Keratinocyte (primary cell): Measurements from ENCODE around the gene HDGFL3. TPM values are rescaled to one million over a fixed set of nuclear protein-coding genes. Genes with fewer than 3 reads are reported as not detected.

ENCODE experiments used
- DNase-seq: peaks from one replicate; pipeline ENCODE4 v3.0.0-alpha.2; 2011; ENCODE audit warnings: low read depth, missing footprints, low spot score
- FAIRE-seq: peaks from 2 replicates; lab custom pipeline; 2011; peaks lifted over from hg19 to GRCh38; lab: Jason Lieb, UNC
- H2AFZ ChIP-seq: 2 replicates; pipeline ENCODE4 v1.6.0; 2012; ENCODE audit warnings: low read length, control low read depth, inconsistent platforms; ENCODE audit not compliant: control insufficient read depth
- H3K27ac ChIP-seq: 2 replicates; pipeline ENCODE4 v1.5.1; 2011; ENCODE audit warnings: low read length; ENCODE audit not compliant: control insufficient read depth, insufficient read depth
- H3K27me3 ChIP-seq: 3 replicates; pipeline ENCODE4 v1.6.0; 2011; ENCODE audit warnings: low read length; ENCODE audit not compliant: control insufficient read depth, insufficient read depth; ENCODE audit errors: extremely low read depth
- H3K36me3 ChIP-seq, 2 experiments: 2 replicates in 1 of 2; 3 replicates in 1 of 2; pipeline ENCODE4 v1.5.1; 2011; ENCODE audit warnings: low read length in 2 of 2, mild to moderate bottlenecking in 1 of 2; ENCODE audit not compliant: control insufficient read depth in 2 of 2, insufficient read depth in 2 of 2; ENCODE audit errors: extremely low read depth in 1 of 2
- H3K4me1 ChIP-seq: 3 replicates; pipeline ENCODE4 v1.5.1; 2011; ENCODE audit warnings: low read length; ENCODE audit not compliant: control insufficient read depth, insufficient read depth; ENCODE audit errors: extremely low read depth
- H3K4me2 ChIP-seq: 3 replicates; pipeline ENCODE4 v1.6.0; 2011; ENCODE audit warnings: low read depth, low read length; ENCODE audit not compliant: control insufficient read depth, insufficient read depth; ENCODE audit errors: extremely low read depth
- H3K4me3 ChIP-seq, 3 experiments: fragments of 200-600 bp in 1 of 3; sonication (generic) in 1 of 3; 2 replicates in 2 of 3; 3 replicates in 1 of 3; pipeline ENCODE4 v1.5.1; 2011 to 2016; ENCODE audit warnings: low read length in 3 of 3, mild to moderate bottlenecking in 3 of 3, control low read depth in 2 of 3, inconsistent platforms in 1 of 3, low read depth in 1 of 3, mixed read lengths in 1 of 3, mixed run types in 1 of 3, moderate library complexity in 1 of 3; ENCODE audit not compliant: control insufficient read depth in 2 of 3, insufficient read depth in 2 of 3; ENCODE audit errors: extremely low read depth in 1 of 3
- H3K79me2 ChIP-seq: 2 replicates; pipeline ENCODE4 v1.6.0; 2012; ENCODE audit warnings: low read length; ENCODE audit not compliant: control insufficient read depth, insufficient read depth
- H3K9ac ChIP-seq: 3 replicates; pipeline ENCODE4 v1.6.0; 2011; ENCODE audit warnings: low read length; ENCODE audit not compliant: control insufficient read depth, insufficient read depth; ENCODE audit errors: extremely low read depth
- H3K9me1 ChIP-seq: 3 replicates; pipeline ENCODE4 v1.6.0; 2011; ENCODE audit warnings: low read length; ENCODE audit not compliant: control insufficient read depth, insufficient read depth; ENCODE audit errors: extremely low read depth
- H3K9me3 ChIP-seq: 2 replicates; pipeline ENCODE4 v1.5.1; 2012; ENCODE audit warnings: low read depth, low read length; ENCODE audit not compliant: control insufficient read depth
- H4K20me1 ChIP-seq: 3 replicates; pipeline ENCODE4 v1.6.0; 2011; ENCODE audit warnings: low read length; ENCODE audit not compliant: control insufficient read depth, insufficient read depth; ENCODE audit errors: extremely low read depth
- CTCF ChIP-seq, 3 experiments: IDR thresholded peaks in 1 of 3; conservative IDR thresholded peaks in 1 of 3; optimal IDR thresholded peaks in 1 of 3; 2 replicates in 2 of 3; 3 replicates in 1 of 3; pipeline versions ENCODE3 to v1.5.1; 2011; ENCODE audit warnings: low read length in 3 of 3, mild to moderate bottlenecking in 3 of 3, moderate library complexity in 2 of 3, control low read depth in 1 of 3, inconsistent platforms in 1 of 3; ENCODE audit not compliant: insufficient read depth in 2 of 3; ENCODE audit errors: extremely low read depth in 1 of 3
- EZH2 ChIP-seq: IDR thresholded peaks from one replicate; pipeline ENCODE4 v1.6.1; 2012; ENCODE audit warnings: inconsistent platforms, mild to moderate bottlenecking, low read length, moderate library complexity
- dilution Hi-C: fragments of 300-500 bp; cut with MboI; formaldehyde crosslinking; loops from one replicate; pipeline ENCODE4 v1.7.0; 2020; ENCODE audit warnings: low sequenced_read_pairs; ENCODE audit not compliant: extremely low pct_ligation_motif_present
- polyA plus RNA-seq, 5 experiments: library from polyadenylated mRNA; depleted of rRNA in 3 of 5; stranded (reverse) in 3 of 5; stranded (forward) in 1 of 5; unstranded in 1 of 5; fragments of >200 nt; gene quantifications; 1 replicate in 1 of 5; 2 replicates in 3 of 5; 3 replicates in 1 of 5; pipeline versions ENCODE4 v1.2.1 to v1.2.3, GENCODE V29; 2011 to 2012; ENCODE audit warnings: missing spikeins in 2 of 5, low read depth in 1 of 5, low replicate concordance in 1 of 5

Gene HDGFL3
- polyA plus RNA-seq, 1 donor (not counting 4 experiments of a cell fraction or from before 2014, with no cell fraction given): 35.1 TPM

DNA sequence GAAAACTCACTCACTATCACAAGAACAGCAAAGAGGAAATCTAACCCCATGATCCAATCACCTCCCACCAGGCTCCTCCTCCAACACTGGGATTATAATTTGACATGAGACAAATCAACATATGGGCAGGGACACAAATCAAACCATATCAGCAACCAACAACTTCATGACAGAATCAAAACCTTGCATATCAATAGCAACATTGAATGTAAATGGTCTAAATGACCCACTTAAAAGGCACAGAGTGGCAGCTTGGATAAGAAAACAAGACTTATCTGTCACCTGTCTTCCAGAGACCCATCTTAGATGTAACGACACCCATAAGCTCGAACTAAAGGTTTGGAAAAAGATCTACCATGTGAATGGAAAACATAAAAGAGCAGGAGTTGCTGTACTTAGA lies 40.8 kb downstream of the HDGFL3 start:
- dilution Hi-C loops: no loop called here
- H3K79me2 ChIP-seq: peaks cover 31% of the 10 kb centered on the region
- no peak for FAIRE-seq

DNA sequence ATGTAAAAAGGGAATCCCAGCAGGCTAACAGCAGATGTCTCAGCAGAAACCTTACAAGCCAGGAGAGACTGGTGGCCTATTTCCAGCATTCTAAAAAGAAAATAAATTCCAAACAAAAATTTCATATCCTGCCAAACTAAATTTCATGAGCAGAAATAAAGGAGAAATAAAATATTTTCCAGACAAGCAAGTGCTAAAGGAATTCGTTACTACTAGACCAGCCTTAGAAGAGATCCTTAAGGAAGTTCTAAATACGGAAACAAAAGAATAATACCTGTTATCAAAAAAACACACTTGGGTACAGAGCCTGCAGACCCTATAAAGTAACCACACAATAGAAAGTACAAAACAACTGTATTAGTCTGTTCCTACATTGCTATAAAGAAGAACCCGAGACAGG lies 41.4 kb downstream of the HDGFL3 start:
- Histone ChIP-seq H3K9me3 (peaks cover 2% of the 10 kb centered on the region), H3K27ac (no peak overlapping the region), H2AFZ (no peak overlapping the region), H3K4me3 (no peak overlapping the region), H3K9me1 (peaks cover 2% of the 10 kb centered on the region), H3K79me2 (peaks cover 31% of the 10 kb centered on the region), H3K4me2 (no peak overlapping the region), H4K20me1 (no peaks in the 10 kb centered on the region), H3K9ac (no peak overlapping the region), H3K27me3 (no peaks in the 10 kb centered on the region), H3K36me3 (peaks cover 0 to 1% of the 10 kb centered on the region in 2 experiments), H3K4me1 (peaks cover 3% of the 10 kb centered on the region)
- TF ChIP-seq EZH2 (no peak), CTCF (optimal IDR thresholded peaks at IDR 0.05 in 1 of 3, IDR thresholded peaks at IDR 0.05 in 1 of 3, conservative IDR thresholded peaks at IDR 0.05 in 1 of 3; ENCODE audit: extremely low read depth in 1 of 3, insufficient read depth in 2 of 3, low read length in 3 of 3) (no peak)
- dilution Hi-C loops: no loop called here
- FAIRE-seq (no peak), DNase-seq (no peak)

More for the DNA sequence above, 40.8 kb downstream of the HDGFL3 start:
- no peak for TF ChIP-seq EZH2
- TF ChIP-seq CTCF (optimal IDR thresholded peaks at IDR 0.05 in 1 of 3, IDR thresholded peaks at IDR 0.05 in 1 of 3, conservative IDR thresholded peaks at IDR 0.05 in 1 of 3; ENCODE audit: extremely low read depth in 1 of 3, insufficient read depth in 2 of 3, low read length in 3 of 3): no peak
- Histone ChIP-seq H3K36me3 (peaks cover 0 to 1% of the 10 kb centered on the region in 2 experiments), H4K20me1 (no peaks in the 10 kb centered on the region), H3K27ac (no peak overlapping the region), H3K4me3 (no peak overlapping the region), H3K4me1 (peaks cover 3% of the 10 kb centered on the region), H3K9ac (no peak overlapping the region), H3K9me3 (peaks cover 2% of the 10 kb centered on the region), H3K4me2 (no peak overlapping the region), H2AFZ (no peak overlapping the region), H3K27me3 (no peaks in the 10 kb centered on the region), H3K9me1 (peaks cover 2% of the 10 kb centered on the region)
- DNase-seq: no peak
